COLO668 (cell line): ENCODE results near the gene SEC14L3.

Experiments used
- DNase-seq: peaks from one replicate; lab custom pipeline; 2025; ENCODE audit not compliant: unreplicated experiment; lab: John Stamatoyannopoulos, UW

SEC14L3 gene

DNA sequence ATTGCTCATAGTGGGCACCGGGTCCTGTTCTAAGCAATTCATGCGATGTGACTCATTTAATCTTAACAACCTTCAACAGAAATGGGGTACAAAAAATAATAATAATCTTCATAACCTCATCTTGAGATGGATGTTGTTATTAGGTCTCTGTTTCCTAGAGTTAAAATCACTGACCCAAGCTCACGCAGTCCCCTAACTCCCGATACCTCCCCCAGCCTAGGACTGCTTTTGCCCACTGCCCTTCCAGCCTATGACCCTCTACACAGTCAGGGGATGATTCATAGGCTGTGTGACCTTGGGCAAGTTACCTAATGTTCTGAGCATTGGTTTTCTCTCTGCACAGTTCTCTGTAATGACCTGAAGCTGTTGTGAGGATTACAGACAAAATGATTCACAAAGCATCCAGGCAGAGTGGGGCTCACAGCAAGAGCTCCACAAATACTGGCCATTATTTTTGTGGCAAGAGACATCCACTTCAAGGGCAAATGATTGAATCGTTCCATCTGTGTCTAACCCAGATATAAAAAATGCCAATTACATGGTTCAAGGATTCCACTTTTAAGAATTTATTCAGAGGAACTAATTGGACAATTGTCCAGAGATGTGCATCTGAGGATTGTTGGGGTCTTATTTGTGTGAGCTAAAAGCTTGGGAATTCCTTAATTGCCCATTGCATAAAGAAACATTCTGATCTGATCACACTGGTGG lies 26.2 kb downstream of the SEC14L3 start:
- DNase-seq: no peak

GRCh38 chr22:30444632-30445437 lies 27.0 kb downstream of the SEC14L3 start:
- peak; percentile 54 for DNase-seq

DNA sequence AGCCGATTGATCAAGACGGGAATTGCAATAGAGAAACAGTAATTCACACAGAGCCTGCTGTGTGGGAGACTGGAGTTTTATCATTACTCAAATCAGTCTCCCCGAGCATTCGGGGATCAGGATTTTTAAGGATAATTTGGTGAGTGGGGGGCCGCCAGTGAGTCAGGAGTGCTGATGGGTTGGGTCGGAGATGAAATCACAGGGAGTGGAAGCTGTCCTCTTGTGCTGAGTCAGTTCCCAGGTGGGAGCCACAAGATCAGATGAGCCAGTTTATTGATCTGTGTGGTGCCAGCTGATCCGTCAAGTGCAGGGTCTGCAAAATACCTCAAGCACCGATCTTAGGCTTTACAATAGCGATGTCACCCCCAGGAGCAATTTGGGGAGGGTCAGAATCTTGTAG lies 30.7 kb downstream of the SEC14L3 start:
- DNase-seq: no peak

GRCh38 chr22:30439836-30440235 lies 32.0 kb downstream of the SEC14L3 start:
- no peak for DNase-seq

DNA sequence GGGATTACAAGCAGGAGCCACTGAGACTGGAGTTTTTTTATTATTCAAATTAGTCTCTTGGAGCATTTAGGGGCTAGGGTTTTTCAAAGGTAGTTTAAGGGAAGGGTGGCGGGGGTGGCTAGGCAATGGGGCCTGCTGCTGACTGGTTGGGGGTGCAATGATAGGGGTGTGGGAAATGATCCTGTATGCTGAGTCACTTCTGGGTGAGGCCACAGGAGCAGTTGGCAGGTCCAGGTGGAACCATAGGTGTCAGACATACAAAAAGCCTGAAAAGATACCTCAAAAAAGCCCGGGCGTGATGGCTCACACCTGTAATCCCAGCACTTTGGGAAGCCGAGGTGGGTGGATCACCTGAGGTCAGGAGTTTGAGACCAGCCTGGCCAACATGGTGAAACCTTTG lies 32.6 kb downstream of the SEC14L3 start:
- no peak for DNase-seq

- DNase-seq: no peak
Observed at GRCh38 chr22:30438559-30438958, 33.3 kb downstream of the SEC14L3 start.

- no peak for DNase-seq
Observed at GRCh38 chr22:30436196-30436595, 35.6 kb downstream of the SEC14L3 start.

GRCh38 chr22:30435674-30436126 lies 36.1 kb downstream of the SEC14L3 start:
- no peak for DNase-seq

DNA sequence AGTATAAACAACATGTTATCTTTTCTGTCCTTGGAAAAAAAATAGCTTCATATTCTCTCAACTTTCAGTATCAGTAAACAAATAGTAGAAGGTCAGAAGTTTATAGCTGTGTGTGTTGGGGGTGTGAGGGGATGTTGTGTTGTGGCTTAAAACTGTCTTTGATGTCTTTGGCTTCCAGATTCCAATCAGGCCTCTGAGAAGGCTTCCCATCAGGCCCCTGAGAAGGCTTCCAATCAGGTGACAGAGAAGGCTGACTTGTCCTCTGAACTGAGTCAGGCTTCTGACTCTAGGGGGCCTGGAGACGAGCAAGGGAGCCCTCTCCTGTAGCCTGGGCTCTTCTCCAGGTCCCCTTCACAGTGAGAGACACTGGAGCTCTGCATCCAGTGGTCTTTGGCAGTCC lies 37.0 kb downstream of the SEC14L3 start:
- DNase-seq: no peak

GRCh38 chr22:30433773-30434172 lies 38.0 kb downstream of the SEC14L3 start:
- no peak for DNase-seq

GRCh38 chr22:30433227-30433626 lies 38.6 kb downstream of the SEC14L3 start:
- DNase-seq: no peak

- DNase-seq: no peak
Observed at GRCh38 chr22:30432520-30432919, 39.3 kb downstream of the SEC14L3 start.

- no peak for DNase-seq
Observed at GRCh38 chr22:30432096-30432495, 39.7 kb downstream of the SEC14L3 start.

- peak; percentile 6 for DNase-seq
Observed at GRCh38 chr22:30430933-30431332, 40.9 kb downstream of the SEC14L3 start.

- no peak for DNase-seq
Observed at GRCh38 chr22:30429887-30430286, 41.9 kb downstream of the SEC14L3 start.

DNA sequence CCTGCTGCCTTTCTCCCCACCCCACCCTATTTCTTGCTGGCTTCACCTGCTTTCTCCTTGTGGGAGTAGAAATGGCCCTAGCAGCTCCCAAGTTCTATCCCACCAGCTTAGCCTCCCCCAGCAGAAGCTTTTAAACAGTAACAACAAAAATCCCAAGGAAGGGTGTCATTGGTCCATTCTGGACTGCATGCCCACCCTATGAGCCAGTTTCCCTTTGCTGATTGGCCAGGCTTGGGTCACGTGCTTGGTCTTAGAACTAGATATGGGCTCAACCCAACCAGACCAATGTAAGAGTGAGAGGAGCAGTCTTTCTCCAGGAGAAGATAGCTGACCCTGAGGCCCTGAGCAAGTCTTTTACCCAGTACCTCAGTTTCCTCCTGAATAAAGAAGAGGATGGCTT lies 43.9 kb downstream of the SEC14L3 start:
- no peak for DNase-seq

DNA sequence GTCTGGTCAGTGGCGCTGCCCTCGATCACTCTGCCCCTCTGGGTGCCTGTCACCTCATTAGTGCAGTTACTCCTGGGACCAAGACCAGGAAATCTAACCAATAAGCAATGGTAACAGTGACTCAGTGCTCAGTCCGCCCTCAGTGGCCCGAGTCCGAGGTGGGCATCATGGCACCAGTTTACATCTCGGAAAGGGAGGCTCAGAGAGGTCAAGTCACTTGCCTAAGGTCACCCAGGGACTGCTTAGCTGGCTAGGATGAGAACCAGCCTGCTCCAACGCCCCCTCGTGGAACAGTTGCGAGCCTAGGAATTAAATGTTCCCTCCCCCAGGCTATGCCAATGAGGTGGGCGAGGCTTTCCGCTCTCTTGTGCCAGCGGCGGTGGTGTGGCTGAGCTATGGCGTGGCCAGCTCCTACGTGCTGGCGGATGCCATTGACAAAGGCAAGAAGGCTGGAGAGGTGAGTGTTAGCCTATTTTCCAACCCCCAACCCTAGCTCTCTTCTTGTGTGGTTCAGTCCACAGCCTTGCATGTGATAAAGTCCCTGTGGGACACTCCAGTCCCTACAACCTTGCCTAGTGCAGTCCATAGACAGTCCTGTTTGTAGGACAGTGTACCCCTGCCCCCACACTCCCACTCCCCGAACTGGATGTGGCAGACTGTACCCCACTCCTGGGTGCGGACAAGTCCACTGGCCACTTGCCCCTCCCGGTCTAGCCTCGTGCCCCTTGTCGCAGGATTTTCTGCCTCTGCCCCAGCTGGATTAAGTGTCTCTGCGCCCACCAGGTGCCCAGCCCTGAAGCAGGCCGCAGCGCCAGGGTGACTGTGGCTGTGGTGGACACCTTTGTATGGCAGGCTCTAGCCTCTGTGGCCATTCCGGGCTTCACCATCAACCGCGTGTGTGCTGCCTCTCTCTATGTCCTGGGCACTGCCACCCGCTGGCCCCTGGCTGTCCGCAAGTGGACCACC lies 45.1 kb downstream of the SEC14L3 start:
- peak; percentile 84 for DNase-seq

DNA sequence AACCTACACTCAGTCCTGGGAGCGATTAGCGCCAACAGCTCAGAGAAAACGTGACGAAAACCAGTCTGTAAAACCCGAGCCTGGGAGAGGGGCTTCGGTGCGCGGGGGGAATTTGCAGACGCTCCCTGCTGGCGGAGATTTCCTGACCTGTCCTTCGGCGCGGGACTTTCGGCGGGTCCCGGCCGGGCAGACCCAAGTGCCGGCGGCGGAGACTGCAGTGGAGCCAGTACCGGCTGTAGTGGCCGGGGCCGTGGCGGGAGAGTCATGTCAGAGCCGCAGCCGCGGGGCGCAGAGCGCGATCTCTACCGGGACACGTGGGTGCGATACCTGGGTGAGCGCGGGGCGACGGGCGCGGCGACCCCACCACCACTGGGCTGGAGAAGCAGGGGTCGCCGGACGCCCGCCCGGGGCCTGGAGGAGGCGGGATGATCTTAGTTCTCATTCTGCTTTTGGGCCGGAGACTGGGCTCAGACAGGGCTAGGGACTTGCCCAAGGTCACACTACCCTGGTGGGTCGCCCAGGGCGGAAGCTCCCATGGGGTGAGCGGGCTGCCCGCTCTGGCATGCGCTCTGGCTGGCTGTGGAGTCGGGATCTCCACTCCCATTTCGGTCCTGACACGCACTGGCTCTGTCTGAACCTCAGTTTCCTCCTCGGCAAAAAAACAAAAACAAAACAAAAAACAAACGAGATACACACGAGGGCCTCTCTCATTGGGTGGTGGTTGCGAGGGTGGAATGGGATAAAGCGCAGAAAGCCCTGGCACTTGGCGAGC lies 46.0 kb downstream of the SEC14L3 start, which contains the start of gene MTFP1:
MTFP1 (plus strand) TSS at position 153 of the 772 bp plus-strand sequence; CDS start at position 265, 112 bp downstream.
- DNase-seq: peak; percentile 74

DNA sequence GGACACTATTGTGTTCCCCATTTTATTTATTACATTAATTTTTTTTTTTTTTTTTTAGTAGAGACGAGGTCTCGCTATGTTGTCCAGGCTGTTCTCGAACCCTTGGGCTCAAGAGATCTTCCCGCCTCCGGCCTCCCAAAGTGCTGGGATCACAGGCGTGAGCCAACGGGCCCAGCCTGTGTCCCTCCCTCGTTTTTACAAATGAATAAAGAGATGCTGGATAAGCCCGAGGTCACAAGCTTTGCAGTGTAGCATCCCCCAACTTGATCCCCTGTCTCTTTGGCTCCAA lies 46.5 kb downstream of the SEC14L3 start:
- no peak for DNase-seq

GRCh38 chr22:30424534-30425326 lies 47.1 kb downstream of the SEC14L3 start:
- peak; percentile 27 for DNase-seq
